A549 (cell line): ENCODE data around the gene HLA-A. TPM values are rescaled to one million over a fixed set of nuclear protein-coding genes. Genes with fewer than 3 reads are reported as not detected.

ENCODE experiments used
- ATAC-seq, 2 experiments: fragments of 200-7000 bp in 1 of 2; fragments of >200 bp in 1 of 2; cut with Nextera tagmentation in 1 of 2; cut with Tn5 transposase in 1 of 2; 3 replicates each; pipeline versions ENCODE4 v1.8.0 to v1.9.1; 2018 to 2020; ENCODE audit warnings: mild to moderate bottlenecking in 1 of 2, moderate library complexity in 1 of 2
- CTCF ChIA-PET: fragments of 300-600 bp; sonication (Branson Sonifier 250); formaldehyde crosslinking; extraction: SDS; loops from one replicate; lab custom pipeline; 2021; ENCODE audit warnings: antibody characterized with exemption, inconsistent platforms; lab: Yijun Ruan, JAX
- POLR2A ChIA-PET: fragments of 350-600 bp; formaldehyde crosslinking; extraction: SDS; loops from one replicate; lab custom pipeline; 2021; ENCODE audit warnings: antibody characterized with exemption, inconsistent platforms; lab: Yijun Ruan, JAX
- DNase-seq, 2 experiments: peaks; one replicate each; pipeline versions ENCODE4 v3.0.0 to v3.0.0-alpha.2; 2011 to 2016; ENCODE audit warnings: low read depth in 1 of 2, low spot score in 1 of 2
- FAIRE-seq: peaks from 2 replicates; lab custom pipeline; 2011; peaks lifted over from hg19 to GRCh38; lab: Jason Lieb, UNC
- H3K27ac ChIP-seq, 2 experiments: fragments of >200 bp; sonication (Bioruptor Twin); formaldehyde crosslinking; 3 replicates each; pipeline ENCODE4 v1.5.1; 2016 to 2017
- H3K4me1 ChIP-seq: fragments of >200 bp; sonication (Bioruptor Twin); formaldehyde crosslinking; 3 replicates; pipeline ENCODE4 v1.6.1; 2016
- H3K4me2 ChIP-seq: fragments of >200 bp; sonication (Bioruptor Twin); formaldehyde crosslinking; 3 replicates; pipeline ENCODE4 v1.6.1; 2016
- H3K4me3 ChIP-seq: fragments of >200 bp; sonication (Bioruptor Twin); formaldehyde crosslinking; 3 replicates; pipeline ENCODE4 v1.5.1; 2016
- H3K9me3 ChIP-seq: fragments of >200 bp; sonication (Bioruptor Twin); formaldehyde crosslinking; 3 replicates; pipeline ENCODE4 v1.6.1; 2016
- CHD2 ChIP-seq: fragments of 150-350 bp; IDR thresholded peaks from 2 replicates; pipeline ENCODE4 v1.6.1; 2014; ENCODE audit warnings: low read length; ENCODE audit not compliant: partially characterized antibody
- E2F6 ChIP-seq: IDR thresholded peaks from 2 replicates; pipeline ENCODE4 v1.6.1; 2012; ENCODE audit warnings: low read depth, borderline replicate concordance
- EHMT2 ChIP-seq: fragments of 200-600 bp; sonication (generic); IDR thresholded peaks from 2 replicates; pipeline ENCODE4 v1.6.1; 2016; ENCODE audit warnings: antibody characterized with exemption, low read depth, mild to moderate bottlenecking, moderate library complexity
- ELK1 ChIP-seq: fragments of 150-350 bp; IDR thresholded peaks from 2 replicates; pipeline ENCODE4 v1.6.1; 2014; ENCODE audit warnings: low read depth, mild to moderate bottlenecking, low read length
- EP300 ChIP-seq, 2 experiments: fragments of >200 bp; sonication (Bioruptor Twin); formaldehyde crosslinking; IDR thresholded peaks; 2 replicates in 1 of 2; 3 replicates in 1 of 2; pipeline ENCODE4 v1.6.1; 2016 to 2017
- ESRRA ChIP-seq: fragments of 150-350 bp; IDR thresholded peaks from 2 replicates; pipeline ENCODE4 v1.6.1; 2014; ENCODE audit warnings: mild to moderate bottlenecking, low read length, borderline replicate concordance
- FOSL2 ChIP-seq, 2 experiments: fragments of 450-650 bp in 1 of 2; fragments of >200 bp in 1 of 2; sonication (Bioruptor Twin) in 1 of 2; formaldehyde crosslinking; IDR thresholded peaks; 2 replicates each; pipeline versions ENCODE4 v1.5.0 to v1.6.1; 2016 to 2020; ENCODE audit warnings: mild to moderate bottlenecking in 1 of 2, moderate library complexity in 1 of 2
- FOXS1 ChIP-seq: fragments of 250-450 bp; sonication (Bioruptor Pico); IDR thresholded peaks from 2 replicates; pipeline ENCODE4 v1.5.0; 2020; ENCODE audit warnings: mild to moderate bottlenecking, moderate library complexity
- HDAC2 ChIP-seq: fragments of 200-600 bp; sonication (generic); IDR thresholded peaks from 2 replicates; pipeline ENCODE4 v1.6.1; 2016
- HEYL ChIP-seq: fragments of 250-450 bp; sonication (Bioruptor Pico); IDR thresholded peaks from 2 replicates; pipeline ENCODE4 v1.8.0; 2021; ENCODE audit warnings: mild to moderate bottlenecking, moderate library complexity
- HMGXB4 ChIP-seq: fragments of 250-450 bp; sonication (Bioruptor Pico); IDR thresholded peaks from 2 replicates; pipeline ENCODE4 v1.5.0; 2021; ENCODE audit warnings: mild to moderate bottlenecking, moderate library complexity, borderline replicate concordance
- MAFK ChIP-seq: fragments of 450-650 bp; IDR thresholded peaks from 2 replicates; pipeline ENCODE4 v1.6.1; 2014; ENCODE audit not compliant: partially characterized antibody
- PHF8 ChIP-seq: fragments of 200-600 bp; sonication (generic); IDR thresholded peaks from 2 replicates; pipeline ENCODE4 v1.6.1; 2016; ENCODE audit warnings: low read depth, mild to moderate bottlenecking, antibody characterized with exemption, moderate library complexity, borderline replicate concordance
- RAD21 ChIP-seq, 2 experiments: fragments of >200 bp in 1 of 2; sonication (Bioruptor Twin) in 1 of 2; formaldehyde crosslinking in 1 of 2; IDR thresholded peaks in 1 of 2; conservative IDR thresholded peaks in 1 of 2; 2 replicates in 1 of 2; 3 replicates in 1 of 2; pipeline ENCODE4 v1.6.1; 2012 to 2018; ENCODE audit warnings: inconsistent platforms in 1 of 2
- REST ChIP-seq: fragments of 200-600 bp; sonication (generic); IDR thresholded peaks from 2 replicates; pipeline ENCODE4 v1.6.1; 2016; ENCODE audit warnings: antibody characterized with exemption, mild to moderate bottlenecking, moderate library complexity
- SREBF2 ChIP-seq: fragments of 450-650 bp; IDR thresholded peaks from 2 replicates; pipeline ENCODE4 v1.6.1; 2014; ENCODE audit warnings: mild to moderate bottlenecking, moderate library complexity
- TFCP2L1 ChIP-seq: fragments of 250-450 bp; sonication (Bioruptor Pico); IDR thresholded peaks from 2 replicates; pipeline ENCODE4 v1.5.0; 2021; ENCODE audit warnings: mild to moderate bottlenecking
- USF2 ChIP-seq: fragments of 450-650 bp; IDR thresholded peaks from 2 replicates; pipeline ENCODE4 v1.6.1; 2014; ENCODE audit warnings: antibody characterized with exemption
- ZSCAN20 ChIP-seq: fragments of 250-450 bp; sonication (Bioruptor Pico); IDR thresholded peaks from 2 replicates; pipeline ENCODE4 v1.8.0; 2022; ENCODE audit warnings: mild to moderate bottlenecking, moderate library complexity
- WGBS: methylation state at CpG from one replicate; pipeline ENCODE4 v1.1.6; 2017; ENCODE audit errors: missing lambda C conversion rate; 5-methylcytosine and 5-hydroxymethylcytosine counted together
- polyA plus RNA-seq, 4 experiments: library from polyadenylated mRNA; depleted of rRNA in 3 of 4; stranded (reverse); fragments of >200 nt; fragmentation: RNase III in 1 of 4; extraction: RNeasy Plus Mini Kit Qiagen cat#74134 plus additional on column Dnase treatment in 1 of 4; gene quantifications; 2 replicates in 3 of 4; 3 replicates in 1 of 4; pipeline ENCODE4 v1.2.3, GENCODE V29; 2011 to 2017

The HLA-A gene
- polyA plus RNA-seq, 2 of the 4 experiments (the other 2 are of a cell fraction), result 78.8 to 95.0 TPM

- no peak for FAIRE-seq
Observed at GRCh38 chr6:29968130-29968529, 25.8 kb downstream of the HLA-A start.

GRCh38 chr6:29968905-29969304 is 26.6 kb downstream of the HLA-A start:
- ChIA-PET POLR2A (no interaction called here), CTCF (no interaction called here)
- no peak overlapping the region for H3K4me3 ChIP-seq
- peaks cover 30% of the 10 kb centered on the region for H3K4me1 ChIP-seq
- H3K27ac ChIP-seq, result no peak overlapping the region
- no peaks in the 10 kb centered on the region for H3K9me3 ChIP-seq
- TF ChIP-seq E2F6 (no peak), ZSCAN20 (CRISPR knock-in tag) (no peak), HDAC2 (no peak), SREBF2 (no peak), RAD21 (conservative IDR thresholded peaks at IDR 0.05 in 1 of 2, IDR thresholded peaks at IDR 0.05 in 1 of 2) (no peak), CHD2 (no peak), FOXS1 (no peak), USF2 (no peak), MAFK (no peak), ESRRA (no peak)
- no peak overlapping the region for H3K4me2 ChIP-seq
- no peak for ATAC-seq
- WGBS, result 81% methylated on average over 2 of the region's 2 CpGs
- no peak for FAIRE-seq
- no peak for DNase-seq

More at GRCh38 chr6:29968130-29968529, 25.8 kb downstream of the HLA-A start:
- Histone ChIP-seq H3K4me3 (no peak overlapping the region), H3K4me2 (peak overlapping the region; percentile 100), H3K9me3 (no peaks in the 10 kb centered on the region), H3K27ac (no peak overlapping the region), H3K4me1 (peaks cover 30% of the 10 kb centered on the region)
- 15% methylated on average over 2 of the region's 2 CpGs for WGBS
- no peak for ATAC-seq
- DNase-seq, result peak in 1 of 2 experiments; percentile 13
- TF ChIP-seq HEYL (no peak), EP300 (IDR thresholded peaks at IDR 0.05) (no peak), SREBF2 (no peak), TFCP2L1 (CRISPR knock-in tag) (no peak), EHMT2 (no peak), CHD2 (no peak)
- ChIA-PET POLR2A (no interaction called here), CTCF (no interaction called here)

- ATAC-seq (no peak), FAIRE-seq (no peak)
- POLR2A ChIA-PET, result no interaction called here
- 50% methylated on average over 1 of the region's 2 CpGs for WGBS
- Histone ChIP-seq H3K27ac (no peak overlapping the region), H3K4me3 (no peak overlapping the region)
- CTCF ChIA-PET, result no interaction called here
- TF ChIP-seq USF2 (no peak), REST (no peak), FOSL2 (IDR thresholded peaks at IDR 0.05) (no peak), FOSL2 (CRISPR knock-in tag; IDR thresholded peaks at IDR 0.05) (no peak), ELK1 (no peak), PHF8 (no peak), HMGXB4 (CRISPR knock-in tag) (no peak)
- TF ChIP-seq, all 56 proteins: peak for 0
- Histone ChIP-seq H3K9me3 (no peaks in the 10 kb centered on the region), H3K4me2 (no peak overlapping the region), H3K4me1 (peaks cover 24% of the 10 kb centered on the region)
- no peak for DNase-seq
Observed at GRCh38 chr6:29970711-29971110, 28.4 kb downstream of the HLA-A start.
